KMS-11 (cell line): ENCODE results near the gene KCNC4.

Experiments used
- H2AFZ ChIP-seq: fragments of 200-600 bp; sonication (generic); 2 replicates; pipeline ENCODE4 v1.6.1; 2016; ENCODE audit warnings: antibody characterized with exemption, mixed run types, low read depth
- H3K27ac ChIP-seq: fragments of 200-600 bp; sonication (generic); 2 replicates; pipeline ENCODE4 v1.6.1; 2016; ENCODE audit warnings: mild to moderate bottlenecking, mixed run types
- H3K27me3 ChIP-seq: fragments of 200-600 bp; sonication (generic); 2 replicates; pipeline ENCODE4 v1.6.1; 2017; ENCODE audit warnings: mild to moderate bottlenecking, low read depth, mixed run types, moderate library complexity; ENCODE audit not compliant: insufficient read depth
- H3K36me3 ChIP-seq: fragments of 200-600 bp; sonication (generic); 2 replicates; pipeline ENCODE4 v1.6.1; 2017; ENCODE audit warnings: mild to moderate bottlenecking, mixed run types; ENCODE audit not compliant: insufficient read depth
- H3K4me1 ChIP-seq: fragments of 200-600 bp; sonication (generic); 2 replicates; pipeline ENCODE4 v1.6.1; 2016; ENCODE audit warnings: mild to moderate bottlenecking, low read depth, mixed run types; ENCODE audit not compliant: poor library complexity, severe bottlenecking
- H3K4me2 ChIP-seq: fragments of 200-600 bp; sonication (generic); 2 replicates; pipeline ENCODE4 v1.7.0; 2016; ENCODE audit warnings: mild to moderate bottlenecking, mixed run types
- H3K4me3 ChIP-seq: fragments of 200-600 bp; sonication (generic); IDR thresholded peaks from 2 replicates; pipeline ENCODE4 v1.6.1; 2017; ENCODE audit warnings: low read depth, low read length, mixed read lengths; ENCODE audit not compliant: insufficient read depth
- H3K79me2 ChIP-seq: fragments of 200-600 bp; sonication (generic); 2 replicates; pipeline ENCODE4 v1.6.1; 2016; ENCODE audit warnings: low read depth, mixed run types; ENCODE audit not compliant: insufficient read depth
- H3K9ac ChIP-seq: fragments of 200-600 bp; sonication (generic); 2 replicates; pipeline ENCODE4 v1.6.1; 2016; ENCODE audit warnings: mild to moderate bottlenecking, mixed run types
- H4K20me1 ChIP-seq: fragments of 200-600 bp; sonication (generic); 2 replicates; pipeline ENCODE4 v1.6.1; 2016; ENCODE audit warnings: mild to moderate bottlenecking, mixed run types; ENCODE audit not compliant: insufficient read depth
- TF ChIP-seq, protein P1 (sequence below): fragments of 200-600 bp; sonication (generic); conservative IDR thresholded peaks from 2 replicates; pipeline ENCODE4 v1.6.1; 2017; ENCODE audit warnings: low read depth, mild to moderate bottlenecking, antibody characterized with exemption, low read length, moderate library complexity, mixed read lengths

KCNC4 gene

DNA sequence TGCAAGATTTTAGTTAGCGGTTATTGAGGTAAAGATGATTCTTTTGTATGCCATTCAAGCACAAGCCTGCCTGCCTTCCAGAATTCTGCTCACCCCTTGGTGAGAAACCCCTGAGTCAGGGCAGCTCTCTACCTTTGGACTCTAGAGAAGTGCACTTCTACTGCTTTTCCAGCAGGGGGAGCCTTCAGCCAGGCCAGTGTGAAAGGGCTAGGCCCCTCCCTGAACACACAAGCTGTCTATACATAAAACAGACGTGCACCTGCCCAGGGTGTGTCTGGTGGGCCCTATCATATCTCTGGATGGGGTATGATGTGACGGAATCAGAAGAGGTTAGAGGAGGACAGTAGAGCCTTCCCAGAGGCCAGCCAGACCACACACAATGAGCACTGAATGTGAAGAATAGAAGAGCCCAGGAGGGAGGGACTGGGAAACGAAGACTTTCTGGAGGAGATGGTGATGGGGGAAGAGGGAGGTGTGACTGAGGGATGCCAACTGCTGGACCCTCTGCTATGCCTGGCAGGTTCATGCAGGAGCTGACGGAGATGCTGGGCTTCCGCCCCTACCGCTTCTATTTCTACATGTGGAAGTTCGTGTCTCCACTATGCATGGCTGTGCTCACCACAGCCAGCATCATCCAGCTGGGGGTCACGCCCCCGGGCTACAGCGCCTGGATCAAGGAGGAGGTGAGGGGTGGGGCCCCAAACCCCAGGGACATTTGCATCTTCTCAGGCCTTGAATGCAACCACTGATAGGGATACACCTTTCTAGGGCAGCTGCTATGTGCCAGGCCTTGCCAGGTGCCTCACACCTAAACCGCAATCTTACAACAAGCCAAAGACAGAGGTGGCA lies 13.0 kb upstream of the KCNC4 start:
- no peaks in the 10 kb centered on the region for H3K36me3 ChIP-seq
- H3K4me3 ChIP-seq, result no peak overlapping the region
- no peaks in the 10 kb centered on the region for H3K79me2 ChIP-seq
- H3K4me1 ChIP-seq, result no peaks in the 10 kb centered on the region
- H2AFZ ChIP-seq, result no peak overlapping the region
- H3K4me2 ChIP-seq, result no peak overlapping the region
- TF ChIP-seq, protein P1, sequence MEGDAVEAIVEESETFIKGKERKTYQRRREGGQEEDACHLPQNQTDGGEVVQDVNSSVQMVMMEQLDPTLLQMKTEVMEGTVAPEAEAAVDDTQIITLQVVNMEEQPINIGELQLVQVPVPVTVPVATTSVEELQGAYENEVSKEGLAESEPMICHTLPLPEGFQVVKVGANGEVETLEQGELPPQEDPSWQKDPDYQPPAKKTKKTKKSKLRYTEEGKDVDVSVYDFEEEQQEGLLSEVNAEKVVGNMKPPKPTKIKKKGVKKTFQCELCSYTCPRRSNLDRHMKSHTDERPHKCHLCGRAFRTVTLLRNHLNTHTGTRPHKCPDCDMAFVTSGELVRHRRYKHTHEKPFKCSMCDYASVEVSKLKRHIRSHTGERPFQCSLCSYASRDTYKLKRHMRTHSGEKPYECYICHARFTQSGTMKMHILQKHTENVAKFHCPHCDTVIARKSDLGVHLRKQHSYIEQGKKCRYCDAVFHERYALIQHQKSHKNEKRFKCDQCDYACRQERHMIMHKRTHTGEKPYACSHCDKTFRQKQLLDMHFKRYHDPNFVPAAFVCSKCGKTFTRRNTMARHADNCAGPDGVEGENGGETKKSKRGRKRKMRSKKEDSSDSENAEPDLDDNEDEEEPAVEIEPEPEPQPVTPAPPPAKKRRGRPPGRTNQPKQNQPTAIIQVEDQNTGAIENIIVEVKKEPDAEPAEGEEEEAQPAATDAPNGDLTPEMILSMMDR, result peak; percentile 83
- H3K27ac ChIP-seq, result no peak overlapping the region
- H4K20me1 ChIP-seq, result no peaks in the 10 kb centered on the region
- no peak overlapping the region for H3K9ac ChIP-seq
- no peaks in the 10 kb centered on the region for H3K27me3 ChIP-seq

DNA sequence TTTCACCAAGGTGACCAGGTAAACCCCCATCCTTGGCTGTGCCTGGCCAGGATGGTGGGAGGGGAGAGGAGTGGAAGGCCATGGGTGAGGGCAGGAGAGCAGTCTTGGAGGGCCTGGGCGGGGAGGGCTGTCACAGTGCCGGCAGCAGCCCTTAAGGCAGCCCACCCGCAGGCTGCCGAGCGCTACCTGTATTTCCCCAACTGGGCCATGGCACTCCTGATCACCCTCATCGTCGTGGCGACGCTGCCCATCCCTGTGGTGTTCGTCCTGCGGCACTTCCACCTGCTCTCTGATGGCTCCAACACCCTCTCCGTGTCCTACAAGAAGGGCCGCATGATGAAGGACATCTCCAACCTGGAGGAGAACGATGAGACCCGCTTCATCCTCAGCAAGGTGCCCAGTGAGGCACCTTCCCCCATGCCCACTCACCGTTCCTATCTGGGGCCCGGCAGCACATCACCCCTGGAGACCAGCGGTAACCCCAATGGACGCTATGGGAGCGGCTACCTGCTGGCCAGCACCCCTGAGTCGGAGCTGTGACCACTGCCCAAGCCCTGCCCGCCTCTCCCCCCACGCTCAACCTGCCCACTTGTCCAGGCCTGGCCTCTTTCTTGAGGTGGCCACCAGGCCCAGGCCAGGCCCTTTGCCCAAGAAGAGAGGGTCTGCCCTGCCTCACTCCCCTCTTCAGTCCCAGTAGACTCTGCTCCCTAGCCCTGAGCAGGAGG lies 12.0 kb upstream of the KCNC4 start:
- H4K20me1 ChIP-seq, result no peaks in the 10 kb centered on the region
- H3K36me3 ChIP-seq, result no peaks in the 10 kb centered on the region
- H3K79me2 ChIP-seq, result no peaks in the 10 kb centered on the region

DNA sequence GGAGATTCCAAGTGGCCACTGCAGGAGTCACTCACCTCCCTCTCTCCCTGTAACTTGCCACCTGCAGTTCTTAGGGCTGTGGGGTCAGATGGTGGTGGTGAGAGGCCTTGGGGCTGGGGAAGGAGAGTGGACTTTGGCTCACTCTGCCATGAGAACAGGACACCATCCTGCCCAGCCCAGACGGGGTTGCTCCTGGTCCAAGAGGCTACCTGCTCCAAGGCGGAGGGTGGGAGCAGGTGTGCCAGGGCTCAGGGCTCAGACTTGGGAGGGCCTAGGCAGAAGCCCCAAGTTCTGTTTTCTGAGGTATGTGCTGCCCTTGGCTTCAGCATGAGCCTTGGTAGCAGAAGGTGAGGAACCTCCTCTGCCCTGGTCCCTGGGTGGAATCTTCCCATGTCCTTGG lies 11.4 kb upstream of the KCNC4 start:
- H3K4me2 ChIP-seq, result no peak overlapping the region
- no peaks in the 10 kb centered on the region for H3K36me3 ChIP-seq
- H3K27ac ChIP-seq, result no peak overlapping the region
- no peaks in the 10 kb centered on the region for H4K20me1 ChIP-seq
- H3K27me3 ChIP-seq, result no peaks in the 10 kb centered on the region
- H3K4me3 ChIP-seq, result no peak overlapping the region
- no peaks in the 10 kb centered on the region for H3K79me2 ChIP-seq
- H3K4me1 ChIP-seq, result peaks cover 6% of the 10 kb centered on the region
- H3K9ac ChIP-seq, result no peak overlapping the region
- TF ChIP-seq, protein P1, result no peak
- H2AFZ ChIP-seq, result no peak overlapping the region

More for the DNA sequence above, 12.0 kb upstream of the KCNC4 start:
- H3K4me3 ChIP-seq, result no peak overlapping the region
- H3K27ac ChIP-seq, result no peak overlapping the region
- no peak overlapping the region for H2AFZ ChIP-seq
- TF ChIP-seq, protein P1, result no peak
- no peaks in the 10 kb centered on the region for H3K27me3 ChIP-seq
- peaks cover 3% of the 10 kb centered on the region for H3K4me1 ChIP-seq
- H3K9ac ChIP-seq, result no peak overlapping the region
- no peak overlapping the region for H3K4me2 ChIP-seq

DNA sequence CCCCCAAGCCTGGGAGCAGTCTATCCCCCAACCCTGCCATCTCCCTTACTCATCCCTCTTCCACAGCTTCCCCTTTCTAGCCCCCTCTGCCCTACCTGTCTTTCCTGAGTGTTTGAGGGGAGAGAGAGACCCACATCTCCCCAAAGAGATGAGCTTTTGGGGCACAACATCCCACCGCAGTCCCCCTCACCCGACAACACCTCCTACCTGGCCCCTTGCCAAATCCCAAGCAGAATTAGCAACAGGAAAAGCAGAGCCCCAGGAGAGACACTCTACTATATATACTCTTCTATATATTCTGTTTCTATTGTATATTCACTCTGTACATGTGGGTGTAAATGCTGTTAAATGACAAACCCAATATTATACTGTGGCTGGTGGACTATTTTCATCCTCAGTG lies 9.9 kb upstream of the KCNC4 start:
- H2AFZ ChIP-seq, result no peak overlapping the region
- H3K27ac ChIP-seq, result no peak overlapping the region
- no peaks in the 10 kb centered on the region for H3K79me2 ChIP-seq
- H4K20me1 ChIP-seq, result no peaks in the 10 kb centered on the region
- H3K27me3 ChIP-seq, result no peaks in the 10 kb centered on the region
- TF ChIP-seq, protein P1, result no peak
- no peak overlapping the region for H3K4me2 ChIP-seq
- H3K4me1 ChIP-seq, result peaks cover 6% of the 10 kb centered on the region
- no peaks in the 10 kb centered on the region for H3K36me3 ChIP-seq
- H3K9ac ChIP-seq, result no peak overlapping the region
- no peak overlapping the region for H3K4me3 ChIP-seq
